ENCODE measurements around the gene SPTY2D1.
"Not testable (repeated sequence)": the region's sequence is repeated elsewhere in the genome, so short reads cannot be mapped to it uniquely, and the experiment has no call there.

SPTY2D1 gene

DNA sequence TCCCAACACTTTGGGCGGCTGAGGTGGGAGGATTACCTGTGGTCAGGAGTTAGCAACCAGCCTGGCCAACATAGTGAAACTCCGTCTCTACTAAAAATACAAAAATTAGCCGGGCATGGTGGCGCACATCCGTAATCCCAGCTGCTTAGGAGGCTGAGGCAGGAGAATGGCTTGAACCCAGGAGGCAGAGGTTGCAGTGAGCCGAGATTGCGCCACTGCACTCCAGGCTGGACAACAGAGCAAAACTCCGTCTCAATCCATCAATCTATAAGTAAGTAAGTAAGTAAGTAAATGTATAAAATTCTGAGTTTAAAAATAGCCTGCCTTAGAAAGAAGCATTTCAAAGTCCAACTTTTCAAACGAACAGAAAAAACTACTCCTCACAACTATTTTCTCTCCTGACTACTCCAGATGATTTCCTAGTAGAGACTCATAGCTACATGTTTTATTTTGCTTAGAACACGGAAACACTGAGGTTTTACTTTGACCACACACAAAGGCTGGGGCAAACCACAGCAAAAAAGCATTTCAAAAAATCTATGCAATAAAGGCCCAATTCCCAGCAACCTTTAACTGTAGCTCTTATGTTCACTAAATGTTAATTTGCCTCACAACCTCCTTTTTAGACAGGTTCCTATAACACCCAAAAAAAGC lies 16.3 kb downstream of the SPTY2D1 start:
- DNase-seq: peak; percentile 31

DNA sequence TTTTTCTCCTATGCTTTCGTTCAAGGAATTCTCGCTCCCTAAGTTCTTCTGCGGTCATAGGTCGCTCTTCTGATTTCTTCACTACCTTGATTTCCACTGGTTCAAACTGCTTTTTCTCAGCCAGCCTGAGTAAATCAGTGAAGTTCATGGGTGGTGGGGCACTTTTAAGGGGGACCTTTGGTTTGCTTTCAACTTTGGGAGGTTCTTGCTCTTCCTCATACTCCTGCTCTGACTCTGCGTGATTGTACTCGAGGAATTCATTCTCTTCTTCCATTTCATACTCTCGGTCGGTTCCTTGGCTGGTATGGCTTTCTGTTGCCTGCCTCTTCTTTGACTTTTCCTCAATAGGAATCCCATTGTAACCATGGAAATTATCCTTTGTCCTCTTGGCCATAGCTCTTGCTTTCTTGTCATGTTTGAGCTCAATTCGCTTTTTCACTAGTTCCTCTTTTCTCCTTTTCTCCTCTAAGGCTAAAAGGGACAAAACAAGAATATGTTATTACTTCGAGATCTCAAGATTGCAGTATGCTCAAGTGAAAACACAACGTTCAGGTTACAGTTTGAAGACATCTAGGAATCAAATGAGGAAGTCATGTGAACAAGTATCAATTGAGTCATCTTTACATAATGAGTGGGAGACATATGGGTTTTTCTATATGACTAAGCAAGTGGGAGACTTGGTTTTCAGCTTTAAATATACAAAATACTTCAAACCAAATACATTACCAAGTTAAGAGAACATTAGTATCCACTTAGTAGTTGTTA lies 18.3 kb downstream of the SPTY2D1 start:
- no peak for DNase-seq

DNA sequence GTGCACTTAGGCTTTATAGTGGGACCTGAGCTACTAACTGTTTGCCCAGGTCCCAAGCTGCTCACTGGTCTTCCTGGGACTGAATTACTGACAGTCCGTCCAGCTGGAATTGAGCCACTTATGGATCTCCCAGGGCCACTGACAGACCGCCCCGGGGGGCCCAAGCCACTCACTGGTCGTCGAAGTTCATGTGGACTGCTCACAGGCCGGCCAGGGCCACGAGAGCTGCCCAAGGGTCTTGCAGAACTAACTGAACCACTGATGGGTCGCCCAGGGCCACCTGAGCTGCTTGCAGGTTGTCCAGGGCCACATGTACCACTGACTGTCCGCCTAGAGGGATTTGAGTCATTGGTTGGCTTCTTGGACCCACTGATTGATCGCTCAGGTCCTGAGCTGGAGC lies 19.5 kb downstream of the SPTY2D1 start:
- no peak for DNase-seq

DNA sequence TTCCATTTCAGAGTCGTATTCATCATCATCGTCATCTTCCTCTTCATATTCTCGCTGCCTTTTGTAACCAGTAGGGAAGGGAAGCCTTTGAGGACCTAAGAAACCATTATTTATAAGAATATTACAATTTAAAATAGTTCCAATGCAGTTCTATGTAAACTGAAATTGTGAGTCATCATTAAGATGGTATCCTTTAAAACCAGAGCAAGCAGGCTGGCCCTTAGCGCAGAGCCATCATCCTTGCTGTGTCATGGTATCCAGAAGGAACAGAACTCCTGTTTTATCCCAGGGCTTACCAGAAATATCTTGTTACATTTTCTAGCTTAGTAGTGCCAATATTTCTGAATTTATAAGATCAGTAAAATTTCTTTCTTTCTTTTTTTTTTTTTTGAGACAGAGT lies 21.7 kb downstream of the SPTY2D1 start:
- DNase-seq: no peak

DNA sequence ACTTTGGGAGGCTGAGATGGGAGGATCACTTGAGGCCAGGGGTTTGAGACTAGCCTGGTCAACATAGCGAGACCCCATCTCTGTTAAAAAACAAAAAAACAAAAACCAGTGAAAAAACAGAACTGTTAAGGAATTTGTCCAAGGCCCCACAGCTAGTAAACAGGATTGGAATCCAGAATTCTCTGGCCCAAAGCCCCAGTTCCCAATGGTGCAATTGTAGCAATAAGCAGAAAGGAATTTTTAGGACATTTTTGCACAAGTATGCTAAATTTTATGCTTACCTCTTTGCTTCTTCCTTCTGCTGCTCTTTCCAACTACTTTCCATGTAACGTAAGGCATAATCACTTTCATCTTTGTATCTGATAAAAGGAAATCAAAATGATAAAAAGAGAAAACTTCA lies 22.9 kb downstream of the SPTY2D1 start:
- DNase-seq: no peak

DNA sequence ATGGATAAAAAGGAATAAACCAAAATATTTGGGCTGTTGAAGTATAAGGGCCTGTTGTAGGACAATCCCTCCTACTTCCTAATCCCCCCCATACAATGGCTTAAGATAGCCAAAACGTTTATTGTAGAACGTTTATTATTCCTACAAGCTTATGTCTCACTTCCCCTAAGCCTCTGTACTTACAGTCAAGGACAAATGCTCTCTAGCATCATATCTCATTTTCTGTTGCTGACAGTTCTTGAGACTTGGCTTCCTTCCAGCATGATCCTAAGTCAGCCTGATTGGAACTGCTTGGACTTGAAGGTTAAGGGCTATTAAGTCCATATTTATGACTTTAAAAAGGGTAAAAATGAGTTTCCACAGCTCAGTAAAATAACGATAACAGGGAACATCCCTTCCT lies 25.8 kb downstream of the SPTY2D1 start:
- no peak for DNase-seq

DNA sequence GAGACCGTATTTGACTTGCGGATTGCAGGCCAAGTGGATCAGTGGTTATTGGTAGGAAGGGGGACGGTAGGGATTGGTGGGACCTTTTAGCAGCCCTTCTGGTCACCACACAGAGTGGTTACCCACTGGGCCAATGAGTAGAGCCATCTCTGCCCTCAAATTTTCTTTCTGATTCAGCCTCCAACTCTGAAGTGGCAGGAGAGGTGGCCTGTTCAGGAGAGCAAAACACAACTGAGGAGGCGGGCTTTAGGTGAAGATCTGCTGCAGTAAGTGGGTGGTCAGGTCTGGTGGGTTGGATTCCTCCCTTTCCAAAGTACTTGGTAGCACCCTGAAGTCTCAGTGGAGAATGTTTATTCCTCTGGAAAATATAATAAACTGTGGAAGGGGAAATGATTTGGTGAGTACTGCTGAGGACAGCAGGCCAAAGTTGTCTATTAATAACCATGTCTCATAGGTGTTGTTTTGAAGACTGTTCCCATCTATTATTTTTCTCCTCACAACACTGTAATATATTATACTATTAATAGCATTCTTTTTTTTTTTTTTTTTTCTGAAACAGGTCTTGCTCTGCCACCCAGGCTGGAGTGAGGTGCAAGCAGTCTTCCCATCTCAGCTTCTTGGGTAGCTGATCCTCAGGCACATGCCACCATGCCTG lies 33.1 kb downstream of the SPTY2D1 start:
- DNase-seq: no peak

DNA sequence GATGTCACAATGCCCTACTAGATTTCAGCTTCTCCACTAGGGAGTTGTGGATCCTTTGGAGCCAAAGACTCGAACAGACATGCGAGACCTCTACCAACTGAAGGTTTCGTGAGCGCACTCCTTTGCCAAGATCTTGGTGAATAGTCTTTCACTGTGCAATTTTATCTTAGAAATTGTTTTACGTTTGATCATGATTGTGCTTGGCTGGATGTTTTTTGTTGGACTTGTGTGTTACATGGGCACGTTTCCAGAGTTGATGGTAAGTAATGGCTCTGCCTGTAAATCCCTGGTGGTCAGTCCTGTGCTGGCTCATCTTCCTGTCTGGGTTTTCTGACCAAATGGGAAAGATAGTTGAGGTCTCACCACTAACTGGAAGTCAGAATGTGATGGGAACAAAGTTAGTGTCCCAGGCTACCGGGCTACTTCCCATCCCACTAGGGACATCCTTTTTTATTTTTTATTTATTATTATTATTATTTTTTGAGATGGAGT lies 34.4 kb downstream of the SPTY2D1 start, which contains the start of gene MISFA:
Gene MISFA, plus strand, starts transcription at position 51 of the 492 bp plus-strand sequence. Its CDS starts 140 bp downstream, at position 191.
- DNase-seq: no peak

DNA sequence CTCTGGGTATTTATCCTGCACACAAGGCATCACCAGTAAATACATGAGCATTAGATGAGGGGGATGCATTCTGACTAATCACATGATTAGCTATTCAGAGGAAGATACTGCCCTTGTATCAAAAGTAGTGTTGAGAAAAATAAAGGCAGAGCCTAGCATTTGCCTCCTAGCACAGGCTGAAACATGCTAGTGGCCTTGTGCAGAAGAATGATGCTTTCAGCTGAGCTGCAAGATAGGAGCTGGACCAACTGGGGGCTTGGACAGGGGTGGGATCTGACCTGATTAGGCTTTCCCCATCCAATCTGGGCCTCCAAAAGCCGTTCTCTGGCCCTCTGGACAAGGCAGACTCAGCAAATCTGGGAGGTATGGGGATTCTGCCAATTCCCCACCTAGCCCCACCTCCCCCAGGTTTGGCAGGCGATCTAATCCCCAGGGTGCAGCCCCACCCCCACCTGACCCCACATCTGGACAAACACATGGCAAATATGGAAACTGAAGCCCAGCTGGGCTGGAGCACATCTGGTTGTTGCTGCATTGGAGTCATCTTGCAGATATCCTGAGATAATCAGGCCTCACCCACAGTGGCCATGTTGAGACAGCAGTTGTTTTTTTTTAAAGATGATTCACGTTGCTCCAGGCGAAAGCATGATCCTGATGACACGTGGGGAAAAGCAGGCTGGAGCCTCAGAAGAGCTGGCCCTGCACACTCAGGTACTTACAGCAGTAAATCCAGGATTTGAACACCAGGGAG lies 39.0 kb downstream of the SPTY2D1 start:
- DNase-seq: no peak

DNA sequence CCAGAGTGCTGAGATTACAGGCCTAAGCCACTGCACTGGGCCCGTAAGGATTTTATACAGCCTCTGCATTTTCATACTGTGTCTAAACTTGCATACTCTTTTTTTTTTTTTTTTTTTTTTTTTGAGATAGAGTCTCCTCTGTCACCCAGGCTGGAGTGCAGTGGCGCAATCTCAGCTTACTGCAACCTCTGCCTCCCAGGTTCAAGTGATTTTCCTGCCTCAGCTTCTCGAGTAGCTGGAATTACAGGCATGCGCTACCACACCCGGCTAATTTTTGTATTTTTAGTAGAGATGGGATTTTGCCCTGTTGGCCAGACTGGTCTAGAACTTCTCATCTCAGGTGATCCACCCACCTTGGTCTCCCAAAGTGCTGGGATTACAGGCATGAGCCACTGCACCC lies 40.1 kb downstream of the SPTY2D1 start:
- not testable (repeated sequence) for DNase-seq

DNA sequence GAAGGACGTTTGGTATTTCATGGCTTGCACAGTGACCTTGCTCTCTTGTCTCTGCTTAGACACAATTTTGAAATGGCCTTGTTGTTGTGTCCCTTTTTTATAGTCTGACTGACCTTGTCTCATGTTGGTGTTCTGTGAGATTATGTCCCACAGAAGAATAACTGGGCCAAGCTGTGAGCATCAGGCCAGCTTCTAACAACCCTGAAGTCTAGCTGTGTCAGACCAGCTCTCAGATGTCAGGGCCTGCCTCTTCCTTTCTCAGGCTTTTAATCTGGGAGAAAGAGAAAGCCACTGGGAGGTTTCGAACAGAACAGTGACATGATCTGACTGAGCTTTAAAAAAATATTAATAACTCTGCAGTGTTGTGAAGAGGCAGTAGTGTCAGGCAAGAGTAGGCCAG lies 43.6 kb downstream of the SPTY2D1 start:
- no peak for DNase-seq

DNA sequence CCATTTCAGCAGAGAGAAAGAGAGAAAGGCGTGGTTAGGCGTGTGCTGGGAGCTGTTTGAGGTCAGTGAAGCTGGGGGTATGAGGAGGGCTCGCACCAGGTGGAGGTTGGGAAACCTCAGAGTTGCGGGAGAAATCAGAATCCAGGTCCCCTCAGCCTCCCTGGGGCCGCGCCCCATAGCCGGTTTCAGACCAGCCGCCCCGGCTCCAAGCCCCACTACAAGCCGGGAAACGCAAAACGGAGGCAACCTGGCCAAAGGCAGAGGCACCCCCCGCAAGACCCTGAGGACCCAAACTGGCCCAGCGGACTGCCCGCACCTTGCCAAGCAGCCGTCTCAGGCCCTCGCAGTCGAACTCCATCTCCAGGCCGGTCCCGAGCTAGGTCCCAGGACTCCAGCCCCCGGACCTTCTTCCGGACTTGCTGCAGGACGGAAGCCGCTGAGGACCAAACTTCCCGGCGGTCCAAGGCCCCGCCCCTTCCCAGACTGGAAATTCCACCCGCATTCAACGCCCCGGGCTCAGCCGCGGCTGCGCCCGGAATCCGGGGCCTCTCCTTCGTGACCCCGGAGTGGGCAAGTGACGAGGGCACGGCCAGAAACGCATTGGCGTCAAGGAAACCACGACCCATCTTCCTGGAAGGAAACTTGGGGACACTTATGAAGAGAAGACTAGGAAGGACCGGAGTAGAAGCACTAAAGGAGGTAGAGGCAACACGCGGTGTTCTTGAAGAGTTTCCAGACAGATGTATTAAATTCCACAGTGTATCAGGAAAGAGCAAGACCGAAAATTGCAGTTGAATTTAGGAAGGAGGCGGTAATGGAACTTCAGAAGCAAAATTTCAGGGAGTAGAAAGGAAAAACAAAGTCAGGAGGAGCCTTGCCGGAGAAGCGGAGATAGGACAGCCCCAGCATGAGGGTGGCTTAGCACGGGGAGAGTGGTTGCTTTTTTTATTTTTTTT lies 45.6 kb downstream of the SPTY2D1 start, which contains the start of gene UEVLD:
Gene UEVLD, minus strand, starts transcription at position 438 of the 956 bp plus-strand sequence. Its CDS starts 80 bp downstream, at position 358.
- DNase-seq: peak; percentile 44

DNA sequence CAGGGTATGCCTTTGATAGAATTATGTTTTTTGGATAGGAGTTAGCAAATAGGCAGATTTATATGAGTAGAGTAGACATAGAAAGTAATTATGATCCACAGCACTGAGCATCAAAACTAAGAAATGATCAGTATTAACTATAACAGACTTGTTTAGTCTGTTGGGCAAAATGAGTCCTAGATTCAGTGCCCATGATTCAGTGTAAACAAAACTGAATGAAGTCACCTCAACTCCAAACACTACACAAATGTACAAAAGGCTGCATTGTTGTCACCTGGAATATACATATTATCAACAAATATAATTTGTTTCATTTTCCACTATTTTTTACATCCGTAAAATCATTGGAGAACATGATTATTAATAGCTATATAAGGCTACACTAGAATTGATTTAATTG lies 52.3 kb downstream of the SPTY2D1 start:
- DNase-seq: no peak

DNA sequence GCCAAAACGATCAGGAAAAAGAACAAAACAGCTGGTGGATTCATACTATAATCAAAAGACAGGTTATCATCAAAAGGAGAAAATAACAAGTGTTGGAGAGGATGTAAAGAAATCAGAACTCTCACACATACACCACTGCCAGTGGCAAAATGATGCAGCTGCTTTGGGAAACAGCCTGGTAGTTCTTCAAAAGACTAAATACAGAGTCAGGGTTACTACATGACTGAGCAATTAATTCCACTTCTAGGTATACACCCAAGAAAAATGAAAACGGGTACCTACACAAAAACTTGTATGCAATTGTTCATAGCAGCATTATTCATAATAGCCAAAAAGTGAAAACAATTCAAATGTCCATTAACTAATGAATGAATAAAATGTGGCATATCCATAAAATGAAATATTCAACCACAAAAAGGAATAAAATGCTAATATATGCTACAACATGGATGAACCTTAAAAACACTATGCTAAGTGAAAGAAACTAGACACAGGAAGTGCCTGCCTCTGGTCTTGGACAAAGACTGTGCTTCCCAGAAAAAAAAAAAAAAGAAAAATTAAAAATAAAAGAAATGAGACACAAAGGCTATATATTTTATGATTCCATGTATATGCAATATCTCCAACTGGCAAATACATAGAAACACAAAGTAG lies 53.9 kb downstream of the SPTY2D1 start:
- DNase-seq: no peak

DNA sequence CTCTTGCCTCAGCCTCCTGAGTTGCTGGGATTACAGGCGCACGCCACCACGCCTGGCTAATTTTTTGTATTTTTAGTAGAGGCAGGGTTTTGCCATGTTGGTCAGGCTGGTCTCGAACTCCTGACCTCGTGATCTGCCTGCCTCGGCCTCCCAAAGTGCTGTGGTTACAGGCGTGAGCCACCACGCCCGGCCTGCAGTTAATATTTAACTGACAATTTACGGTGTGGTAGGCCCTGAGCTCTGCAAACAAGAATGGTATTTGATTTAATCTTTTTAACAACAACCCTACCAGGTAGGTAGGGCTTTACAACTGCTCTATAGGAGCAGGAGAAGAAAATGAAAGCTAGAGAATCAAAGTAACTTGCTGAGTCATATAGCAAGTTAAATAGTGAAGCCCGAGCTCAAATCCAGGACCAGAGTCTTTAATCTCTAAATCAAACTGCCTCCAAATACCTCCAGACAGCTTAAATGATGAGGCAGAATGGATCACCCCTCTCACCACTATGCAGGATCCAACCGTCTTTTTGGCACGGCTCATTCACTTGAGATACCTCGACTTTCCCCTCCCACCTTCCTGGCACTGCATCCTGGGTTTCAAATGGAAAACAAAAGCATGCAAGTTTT lies 55.1 kb downstream of the SPTY2D1 start:
- no peak for DNase-seq

DNA sequence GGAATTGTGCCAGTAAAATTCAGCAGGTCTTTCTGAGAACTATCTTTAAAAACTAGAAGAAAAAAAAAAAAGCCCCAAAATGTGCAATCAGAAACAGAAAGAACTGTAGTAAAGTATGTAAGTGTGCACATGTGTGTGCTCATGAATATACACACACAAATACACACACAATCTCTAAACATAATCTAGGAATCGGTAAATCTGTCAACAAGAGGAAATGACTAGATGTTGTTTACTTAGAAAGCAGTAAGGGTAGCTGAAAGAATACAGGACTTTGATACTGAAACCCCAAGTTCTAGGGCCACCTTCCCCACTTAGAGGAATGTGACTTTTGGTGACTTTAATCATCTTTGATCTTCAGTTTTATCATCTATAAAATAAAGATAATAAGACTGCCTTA lies 58.8 kb downstream of the SPTY2D1 start:
- DNase-seq: no peak

DNA sequence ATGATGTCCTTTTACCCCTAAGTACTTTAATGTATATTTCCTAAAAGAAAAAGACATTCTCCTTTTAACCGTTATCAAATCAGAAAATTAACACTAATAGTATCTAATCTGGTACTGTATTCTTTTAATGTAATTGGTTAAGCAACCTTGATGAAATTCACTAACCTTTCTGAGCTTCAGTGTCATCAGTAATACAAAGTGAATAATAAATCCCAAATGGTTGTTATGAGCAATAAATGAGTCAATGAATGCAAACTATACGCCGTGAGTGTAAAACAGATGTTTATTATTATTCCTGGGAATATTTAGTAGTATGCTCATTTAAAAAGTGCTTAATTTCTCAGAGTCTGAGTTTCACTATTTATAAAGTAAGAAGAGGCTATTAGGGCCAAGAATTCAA lies 67.1 kb downstream of the SPTY2D1 start:
- DNase-seq: no peak

DNA sequence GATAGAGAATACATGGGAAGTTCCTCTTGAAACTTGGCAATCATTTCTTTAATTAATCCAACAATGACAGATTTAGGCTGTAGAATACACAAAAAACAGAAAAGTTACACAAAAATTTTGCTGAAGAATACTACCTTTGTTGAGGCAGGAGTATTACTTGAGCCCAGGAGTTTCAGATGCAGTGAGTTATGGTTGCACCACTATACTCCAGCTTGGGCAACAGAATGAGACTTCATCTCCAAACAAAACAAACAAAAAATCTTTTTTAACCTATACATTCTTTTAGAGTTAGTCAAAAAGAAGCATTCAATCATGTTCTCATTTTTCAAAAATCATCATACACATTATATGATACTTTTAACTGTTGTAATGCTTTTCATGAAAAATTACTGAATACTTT lies 67.7 kb downstream of the SPTY2D1 start:
- DNase-seq: no peak

DNA sequence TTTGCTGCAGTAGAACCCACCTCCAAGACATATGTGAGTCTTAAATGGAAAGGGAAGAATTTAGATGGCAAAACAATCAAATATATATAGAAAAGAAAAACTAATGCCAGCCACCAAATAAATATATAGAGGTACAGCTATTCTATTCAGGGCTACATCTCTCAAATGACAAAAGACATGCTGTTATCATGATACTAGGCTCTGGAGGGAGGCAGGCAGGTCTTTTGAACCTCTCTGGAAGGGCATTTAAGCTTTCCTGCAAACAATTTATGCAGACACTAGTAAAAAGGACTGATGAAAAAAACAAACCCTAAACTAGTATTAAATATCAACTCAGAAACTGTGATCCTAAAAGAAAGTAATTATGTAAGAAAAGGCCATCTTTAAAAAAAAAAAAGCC lies 70.0 kb downstream of the SPTY2D1 start:
- no peak for DNase-seq

DNA sequence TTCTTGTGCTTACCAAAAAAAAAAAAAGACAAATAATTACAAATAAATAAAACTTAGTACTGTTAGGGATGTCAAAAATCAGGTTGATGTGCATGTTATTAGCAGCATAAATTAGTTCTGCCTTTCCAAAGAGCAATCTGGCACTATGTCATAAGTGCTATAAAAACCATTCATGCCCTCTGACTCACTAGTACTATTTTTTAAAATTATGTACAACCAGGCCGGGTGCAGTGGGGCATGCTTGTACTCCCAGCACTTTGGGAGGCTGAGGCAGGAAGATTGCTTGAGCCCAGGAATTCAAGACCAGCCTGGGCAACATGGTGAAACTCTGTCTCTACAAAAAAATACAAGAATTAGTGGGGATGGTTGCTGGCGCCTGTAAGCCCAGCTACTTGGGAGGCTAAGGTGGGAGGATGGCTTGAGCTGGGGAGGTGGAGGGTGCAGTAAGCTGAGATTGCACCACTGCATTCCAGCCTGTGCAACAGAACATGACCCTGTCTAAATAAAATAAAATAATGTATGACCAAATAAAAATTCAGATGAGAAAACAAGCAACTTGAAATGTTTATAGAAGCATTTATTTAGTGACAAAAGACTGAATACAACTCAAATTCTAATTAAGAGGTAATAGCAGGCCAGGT lies 70.9 kb downstream of the SPTY2D1 start:
- no peak for DNase-seq

Data from activated gamma-delta T cell treated with Interleukin-2 at 50 U/mL for 16 hours (primary cell).